NCI-H2196 (cell line): ENCODE data around the gene TRDN.
"Not testable (repeated sequence)": the region's sequence is repeated elsewhere in the genome, so short reads cannot be mapped to it uniquely, and the experiment has no call there.

Source experiments
- DNase-seq: peaks from one replicate; lab custom pipeline; 2025; ENCODE audit not compliant: unreplicated experiment; lab: John Stamatoyannopoulos, UW

TRDN gene

GRCh38 chr6:123565529-123565928, 71.2 kb downstream of the TRDN start:
- no peak for DNase-seq

- DNase-seq: peak; percentile 17
Measured at GRCh38 chr6:123564361-123564760, 72.4 kb downstream of the TRDN start.

GRCh38 chr6:123562677-123563076, 74.1 kb downstream of the TRDN start:
- DNase-seq: no peak

- DNase-seq: no peak
Measured at GRCh38 chr6:123562264-123562663, 74.5 kb downstream of the TRDN start.

- not testable (repeated sequence) for DNase-seq
Measured at GRCh38 chr6:123559816-123560215, 76.9 kb downstream of the TRDN start.

GRCh38 chr6:123557474-123557873, 79.3 kb downstream of the TRDN start:
- not testable (repeated sequence) for DNase-seq

- DNase-seq: no peak
Measured at GRCh38 chr6:123551939-123552707, 84.6 kb downstream of the TRDN start.

- DNase-seq: no peak
Measured at GRCh38 chr6:123550052-123550617, 86.6 kb downstream of the TRDN start.

- no peak for DNase-seq
Measured at GRCh38 chr6:123549476-123549875, 87.3 kb downstream of the TRDN start.

GRCh38 chr6:123547216-123547978, 89.4 kb downstream of the TRDN start:
- no peak for DNase-seq

- DNase-seq: no peak
Measured at GRCh38 chr6:123546537-123546936, 90.2 kb downstream of the TRDN start.

GRCh38 chr6:123541462-123541861, 95.3 kb downstream of the TRDN start:
- DNase-seq: no peak

GRCh38 chr6:123533862-123534648, 102.7 kb downstream of the TRDN start:
- no peak for DNase-seq

GRCh38 chr6:123529843-123530242, 106.9 kb downstream of the TRDN start:
- DNase-seq: no peak

GRCh38 chr6:123529058-123529457, 107.7 kb downstream of the TRDN start:
- no peak for DNase-seq

GRCh38 chr6:123527406-123527805, 109.3 kb downstream of the TRDN start:
- DNase-seq: no peak

- DNase-seq: no peak
Measured at GRCh38 chr6:123526128-123526527, 110.6 kb downstream of the TRDN start.

GRCh38 chr6:123524781-123525180, 112.0 kb downstream of the TRDN start:
- no peak for DNase-seq

- no peak for DNase-seq
Measured at GRCh38 chr6:123520217-123520616, 116.5 kb downstream of the TRDN start.

- DNase-seq: peak; percentile 18
Measured at GRCh38 chr6:123519189-123519505, 117.6 kb downstream of the TRDN start.

GRCh38 chr6:123518441-123519188, 118.1 kb downstream of the TRDN start:
- DNase-seq: no peak
